Frontal cortex (tissue), 4 donors: Measurements from ENCODE around the gene KIAA1755. TPM values are rescaled to one million over a fixed set of nuclear protein-coding genes. Genes with fewer than 3 reads are reported as not detected.
A peak's percentile ranks its signal among the peaks of the same experiment; 100 is the strongest.

Experiments
- DNase-seq, 2 donors: peaks; one replicate each; pipeline ENCODE4 v3.0.0; 2012; ENCODE audit warnings: low spot score in 2 of 2
- FAIRE-seq: peaks from 2 replicates; lab custom pipeline; 2012; peaks lifted over from hg19 to GRCh38; lab: Jason Lieb, UNC
- total RNA-seq: library from RNA; depleted of rRNA; stranded (reverse); fragments of >200 nt; gene quantifications from one replicate; pipeline ENCODE4 v1.2.3, GENCODE V29; 2014
- donor health status: control.
- donor health status: control.
- donor health status: control.

Gene KIAA1755
- total RNA-seq, 1 donor from 2014 or later, result 1.2 TPM

DNA sequence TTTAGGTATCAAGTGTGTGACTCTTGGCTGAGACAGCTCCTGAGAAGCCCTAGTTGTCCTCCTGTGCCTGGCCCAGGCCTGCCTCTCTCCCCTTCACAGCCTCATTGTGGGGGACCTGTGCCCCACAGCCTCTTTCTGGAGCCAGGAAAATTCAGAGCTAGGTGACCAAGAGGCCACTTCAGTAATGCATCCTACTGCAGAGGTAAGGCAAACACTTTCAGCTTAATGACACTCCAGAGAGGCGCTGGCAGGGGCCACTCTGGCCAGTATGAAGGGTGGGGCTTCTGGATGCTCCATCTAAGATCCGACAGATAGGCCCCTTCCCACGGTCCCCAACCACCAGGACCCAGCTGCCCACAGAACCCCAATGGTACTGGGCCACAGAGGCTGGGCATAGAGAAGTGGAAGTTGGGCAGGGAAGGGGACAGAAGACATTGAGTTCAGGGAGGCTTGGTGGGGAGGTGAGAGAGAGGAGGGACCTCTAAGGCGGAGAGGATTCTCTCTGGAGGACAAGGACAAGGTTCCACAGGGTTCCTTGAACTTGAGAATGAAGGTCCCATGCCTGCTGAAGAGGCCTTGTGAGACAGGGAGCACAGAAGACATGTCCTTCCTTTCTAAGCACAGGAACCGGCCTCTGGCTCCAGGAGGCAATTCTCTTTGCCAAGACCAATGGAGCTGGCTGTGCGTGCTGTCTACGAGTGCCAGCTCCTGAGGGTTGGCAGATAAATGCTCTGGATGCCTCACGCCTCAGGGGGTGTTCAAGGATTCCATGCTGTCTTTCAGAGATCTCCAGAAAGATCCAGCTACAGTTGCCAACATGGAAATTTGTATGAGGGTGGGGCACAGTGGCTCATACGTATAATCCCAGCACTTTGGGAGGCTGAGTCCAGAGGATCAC lies 49.1 kb downstream of the KIAA1755 start:
- no peak for FAIRE-seq
- no peak for DNase-seq

DNA sequence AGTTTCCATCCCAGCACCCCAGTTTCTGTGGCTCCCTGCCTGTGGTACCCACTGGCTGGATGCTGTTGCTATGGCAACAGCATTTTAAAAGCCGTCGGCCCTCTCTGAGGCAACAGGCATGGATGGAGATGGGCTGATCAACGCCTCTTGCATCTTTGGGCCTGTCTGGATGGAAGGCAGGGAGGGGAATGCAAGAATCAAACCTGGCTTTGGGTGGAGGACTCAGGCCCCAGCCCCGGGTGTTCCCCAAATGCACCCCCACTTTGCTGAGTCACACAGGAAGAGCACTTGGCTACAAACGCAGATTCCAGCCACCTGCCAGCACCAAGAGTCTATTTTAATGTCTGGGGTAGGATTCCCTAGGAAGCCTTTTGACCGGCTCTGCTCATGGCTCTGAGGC lies 49.8 kb downstream of the KIAA1755 start:
- no peak for FAIRE-seq
- DNase-seq, result peak in 1 of 2 donors; percentile 44

DNA sequence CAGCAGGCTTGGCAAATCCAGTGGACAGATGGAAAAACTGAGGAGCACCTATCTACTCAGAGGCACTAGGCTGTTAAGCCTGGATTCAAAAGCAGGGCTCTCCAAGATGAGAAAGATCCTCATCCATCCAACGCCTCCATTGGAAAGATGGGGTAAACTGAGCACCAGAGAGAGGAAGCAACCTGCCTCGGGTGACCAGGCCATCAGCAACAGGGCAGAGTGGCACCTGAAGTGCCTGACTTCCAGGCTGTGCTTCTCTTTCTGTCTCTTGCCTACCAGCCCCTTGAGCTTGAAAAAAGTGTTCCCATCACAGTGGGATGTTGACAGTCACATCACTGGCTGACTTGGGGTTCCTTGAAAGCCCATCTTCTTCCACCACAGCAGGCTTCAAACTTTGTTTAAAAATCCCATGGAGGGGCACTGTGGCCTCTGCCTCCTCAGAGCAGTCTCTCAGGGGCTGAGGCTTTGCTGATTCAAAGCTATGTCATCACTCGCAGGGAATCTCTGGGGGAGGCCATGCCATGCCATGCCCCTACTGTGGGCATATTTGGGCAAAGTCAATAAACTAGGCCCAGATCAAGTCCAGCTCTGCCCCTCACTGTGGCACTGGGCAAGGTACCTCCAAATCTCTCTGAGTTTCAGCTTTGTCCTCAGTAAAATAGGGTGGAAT lies 50.7 kb downstream of the KIAA1755 start:
- FAIRE-seq (no peak), DNase-seq (no peak)

DNA sequence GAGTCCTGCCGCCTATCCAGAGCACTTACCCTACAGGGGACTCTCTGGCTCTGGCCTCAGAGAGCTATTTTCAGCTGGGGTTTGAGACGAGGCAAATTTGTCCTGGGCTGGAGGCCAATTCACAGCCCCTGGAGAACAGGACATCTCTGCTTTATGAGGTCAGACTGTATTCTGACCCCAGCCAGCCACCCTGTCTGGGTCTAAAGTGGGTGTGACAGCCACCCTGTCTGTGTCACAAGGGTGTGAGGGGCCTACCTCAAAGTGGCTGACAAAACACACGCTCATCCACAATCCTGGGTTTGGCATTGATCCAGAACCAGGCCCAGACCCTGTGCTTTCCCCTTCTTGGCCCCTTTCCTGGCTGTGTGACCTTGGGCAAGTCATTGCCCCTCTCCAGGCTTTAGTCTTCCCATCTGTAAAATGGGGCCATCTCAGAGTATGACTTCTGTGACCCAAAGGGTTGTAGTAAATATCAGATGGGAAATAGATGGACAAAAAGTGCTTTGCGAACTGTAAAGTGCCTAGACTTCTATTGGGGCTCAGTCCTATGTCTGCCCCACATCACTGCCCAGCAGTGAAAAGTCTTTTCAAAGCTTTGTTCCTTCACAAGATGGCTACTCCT lies 51.4 kb downstream of the KIAA1755 start:
- no peak for DNase-seq
- no peak for FAIRE-seq

DNA sequence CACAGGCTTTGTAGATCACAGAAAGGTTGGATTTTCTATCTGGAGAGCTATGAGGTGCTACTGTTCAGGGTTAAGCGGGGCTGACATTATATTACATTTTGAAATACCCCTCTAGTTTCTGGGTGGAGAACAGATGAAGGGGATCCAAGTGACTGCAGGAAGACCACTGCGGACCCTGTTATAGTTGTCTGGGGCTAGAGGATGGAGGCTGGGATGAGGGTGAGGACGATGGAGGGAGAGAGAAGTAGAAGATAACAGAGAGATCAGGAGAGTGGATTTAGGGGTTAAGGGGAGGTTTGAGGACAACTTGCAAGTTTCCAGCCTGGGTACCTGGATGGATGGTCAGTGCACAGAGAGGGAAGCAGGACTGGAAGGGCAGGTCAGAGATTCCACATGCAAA lies 52.0 kb downstream of the KIAA1755 start:
- DNase-seq (no peak), FAIRE-seq (no peak)

DNA sequence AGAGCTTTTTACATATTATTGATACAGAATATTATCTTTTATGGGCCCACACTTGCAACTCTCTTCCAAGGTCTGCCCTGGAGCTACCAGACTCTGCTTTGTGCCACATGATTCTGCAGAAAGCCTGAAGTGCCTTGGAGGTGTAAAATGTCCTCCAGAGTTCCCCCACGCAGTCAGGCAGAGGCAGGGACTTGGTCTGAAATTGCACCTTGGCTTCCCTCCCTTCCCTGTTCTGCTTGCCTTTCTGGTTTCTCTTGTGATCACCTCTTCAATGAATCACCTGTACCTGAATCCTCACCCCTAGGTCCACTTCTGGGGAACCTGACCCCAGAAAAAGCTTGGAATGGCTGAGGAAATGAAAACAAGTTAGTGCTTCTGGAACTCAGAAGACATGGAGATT lies 52.4 kb downstream of the KIAA1755 start:
- DNase-seq, result no peak
- no peak for FAIRE-seq

DNA sequence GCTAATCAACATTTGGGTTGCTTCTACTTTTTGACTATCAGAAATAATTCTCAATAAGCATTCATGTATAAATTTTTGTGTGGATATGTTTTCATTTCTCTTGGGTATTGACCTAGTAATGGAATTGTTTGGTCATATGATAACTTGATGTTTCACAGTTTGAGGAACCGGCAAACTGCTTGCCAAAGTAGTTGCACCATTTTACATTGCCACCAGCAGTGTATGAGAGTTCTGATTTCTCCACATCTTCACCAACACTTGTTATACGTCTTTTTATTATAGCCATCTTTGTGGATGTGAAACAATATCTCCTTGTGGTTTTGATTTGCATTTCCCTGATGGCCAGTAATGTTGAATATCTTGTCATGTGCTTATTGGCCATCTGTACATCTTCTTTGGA lies 52.9 kb downstream of the KIAA1755 start:
- no peak for DNase-seq

DNA sequence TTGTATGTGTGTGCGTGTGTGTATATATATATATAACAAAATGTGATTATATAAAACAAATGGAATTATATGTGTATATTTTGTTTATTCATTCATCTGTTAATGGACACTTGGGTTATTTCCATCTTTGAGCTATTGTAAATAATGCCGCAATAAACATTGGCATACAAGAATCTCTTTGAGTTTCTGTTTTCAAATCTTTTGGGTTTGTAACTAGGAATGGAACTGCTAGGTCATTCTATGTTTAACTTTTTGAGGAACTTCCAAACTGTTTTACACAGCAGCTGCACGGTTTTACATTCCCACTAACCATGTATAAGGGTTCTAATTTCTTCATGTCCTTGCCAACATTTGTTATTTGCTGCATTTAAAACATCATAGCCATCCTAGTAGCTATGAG lies 55.5 kb downstream of the KIAA1755 start:
- DNase-seq (no peak), FAIRE-seq (no peak)

More for the DNA sequence above, 52.9 kb downstream of the KIAA1755 start:
- no peak for FAIRE-seq

DNA sequence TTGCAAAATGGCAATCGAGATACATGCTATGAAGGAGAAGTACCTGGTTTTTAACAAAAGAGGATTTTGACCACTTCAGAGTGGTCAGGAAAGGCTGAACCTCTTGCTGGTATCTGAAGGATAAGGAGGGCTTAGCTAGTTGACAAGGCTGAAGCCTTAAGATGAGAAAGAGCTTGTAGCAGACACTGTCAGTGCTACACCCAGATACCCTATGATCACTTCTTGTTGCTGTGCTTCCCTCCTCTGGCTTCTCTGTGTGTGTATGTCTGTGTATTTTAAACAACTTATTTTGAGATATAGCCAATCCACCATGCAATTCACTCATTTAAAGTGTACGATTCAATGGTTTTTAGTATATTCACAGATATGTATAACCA lies 56.6 kb downstream of the KIAA1755 start:
- FAIRE-seq (no peak), DNase-seq (no peak)

DNA sequence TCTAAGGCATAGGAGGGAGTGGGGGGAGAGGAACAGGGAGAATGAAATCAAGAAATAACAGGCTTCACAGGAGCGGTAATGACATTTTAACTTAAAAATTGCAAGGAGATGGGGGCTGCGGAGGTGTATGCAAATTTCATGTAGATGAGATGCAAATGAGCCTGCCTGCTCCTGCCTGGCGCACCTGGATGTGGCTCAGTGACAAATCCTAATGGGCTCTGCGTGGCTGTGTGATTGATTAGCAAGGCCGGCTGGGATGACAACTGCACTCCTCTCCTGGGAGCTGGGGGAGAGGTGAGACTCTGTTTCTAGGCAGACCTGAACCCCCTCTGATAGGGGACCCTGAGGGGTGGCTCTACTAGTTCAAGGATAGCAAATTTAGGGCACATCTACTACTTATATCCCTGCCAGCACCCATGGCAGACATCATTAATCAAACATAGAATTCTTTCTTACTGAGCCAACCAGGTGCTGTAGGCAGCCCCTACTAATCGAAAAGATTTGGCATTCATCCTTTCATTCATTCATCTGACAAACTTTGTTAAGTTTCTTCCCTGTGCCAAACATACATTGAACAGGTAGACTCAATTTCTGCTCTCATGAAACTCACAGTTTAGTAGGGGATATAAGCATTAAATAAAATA lies 57.1 kb downstream of the KIAA1755 start:
- no peak for FAIRE-seq
- no peak for DNase-seq

DNA sequence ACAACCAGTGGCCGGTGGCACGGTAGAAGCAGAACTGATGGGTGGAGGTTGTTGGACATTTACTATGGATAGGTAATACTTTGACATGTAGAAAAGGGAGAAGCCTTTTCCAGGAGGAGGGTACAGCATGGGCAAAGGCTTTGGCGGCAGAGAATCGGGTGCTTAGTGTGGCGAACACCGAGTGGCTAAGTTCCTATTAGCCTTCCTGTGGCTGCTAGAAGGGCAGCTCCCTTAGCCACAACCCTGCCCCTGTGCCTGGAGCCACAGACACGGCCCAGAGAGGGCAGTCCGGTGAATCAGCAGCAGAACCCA lies 57.6 kb downstream of the KIAA1755 start:
- DNase-seq, result peak in 1 of 2 donors; percentile 16
- FAIRE-seq, result no peak

DNA sequence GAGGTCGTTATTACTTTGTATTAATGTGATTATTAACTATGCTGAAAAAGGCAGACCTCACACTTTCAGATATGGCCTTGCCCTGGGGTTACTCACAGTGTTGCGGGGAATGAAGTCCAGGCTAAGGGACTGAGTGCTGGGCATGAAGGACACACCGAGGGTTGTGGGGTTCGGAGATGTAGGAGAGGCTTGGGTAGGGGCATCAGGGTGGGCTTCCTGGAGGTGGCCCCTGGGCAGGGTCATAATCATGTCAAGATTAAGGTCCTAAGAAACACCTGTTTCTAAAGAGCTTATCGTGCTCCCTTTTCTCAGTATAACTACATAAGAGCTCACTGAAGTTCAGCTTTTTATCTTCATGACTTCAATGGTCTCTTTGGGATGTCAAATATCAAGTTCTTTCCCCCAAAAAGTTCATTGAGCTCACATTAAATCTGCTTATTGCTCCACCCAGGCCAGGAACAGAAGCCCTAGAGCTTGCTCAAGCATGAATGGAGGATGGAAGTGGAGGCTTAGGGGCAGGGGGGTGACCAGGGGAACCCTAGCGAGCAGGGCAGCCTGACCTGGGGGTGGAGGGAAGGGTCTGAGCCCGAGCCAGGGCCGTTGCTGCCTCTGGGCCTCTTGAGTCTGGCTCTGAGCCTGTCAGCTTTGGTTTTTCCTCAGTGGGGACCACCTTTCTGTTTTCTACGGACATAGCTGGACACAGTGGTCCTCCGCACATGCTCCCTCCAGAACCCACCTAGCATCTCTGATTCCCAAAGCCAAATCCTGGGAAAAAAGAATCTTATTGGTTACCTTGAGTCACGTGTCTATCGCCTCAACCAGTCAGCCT lies 58.2 kb downstream of the KIAA1755 start:
- DNase-seq, result no peak
- FAIRE-seq, result no peak

DNA sequence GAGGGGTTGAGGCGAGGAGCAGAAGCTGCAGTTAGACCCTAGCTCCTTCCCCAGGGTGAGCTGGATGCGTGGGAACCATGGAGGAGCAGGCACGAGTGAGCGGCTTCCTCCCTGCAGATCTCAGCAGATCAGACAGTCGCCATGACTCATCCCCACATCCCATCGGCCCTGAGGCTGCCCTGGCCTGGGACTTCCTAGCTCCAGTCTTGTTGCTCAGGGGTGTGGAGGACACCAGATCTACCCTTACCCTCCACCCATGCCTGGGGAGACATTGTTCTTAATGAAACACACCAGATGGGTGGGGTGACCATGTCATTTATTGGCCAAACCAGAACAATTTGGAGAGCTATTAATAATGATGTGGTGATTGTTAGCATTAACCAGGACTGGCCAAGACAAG lies 59.2 kb downstream of the KIAA1755 start:
- DNase-seq (no peak), FAIRE-seq (no peak)

DNA sequence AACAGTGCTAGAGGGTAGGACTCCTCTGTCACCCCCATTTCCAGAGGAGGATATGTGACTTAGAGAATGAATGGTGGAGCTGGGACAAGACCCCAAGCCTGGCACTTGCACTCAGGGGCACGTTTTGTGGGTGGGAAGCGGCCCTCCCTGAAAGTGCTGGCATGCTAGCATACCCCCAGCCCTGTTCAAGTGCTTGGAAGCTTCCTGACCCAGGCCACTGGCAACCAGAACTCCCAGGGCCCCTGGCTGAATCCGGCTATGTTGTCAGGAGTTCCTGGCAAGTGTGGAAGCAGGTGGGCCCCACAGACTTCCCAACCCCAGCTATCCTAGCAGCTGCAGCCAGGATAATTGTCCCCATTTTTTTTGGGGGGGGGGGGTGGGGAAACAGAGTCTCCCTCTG lies 59.9 kb downstream of the KIAA1755 start:
- no peak for FAIRE-seq
- no peak for DNase-seq

DNA sequence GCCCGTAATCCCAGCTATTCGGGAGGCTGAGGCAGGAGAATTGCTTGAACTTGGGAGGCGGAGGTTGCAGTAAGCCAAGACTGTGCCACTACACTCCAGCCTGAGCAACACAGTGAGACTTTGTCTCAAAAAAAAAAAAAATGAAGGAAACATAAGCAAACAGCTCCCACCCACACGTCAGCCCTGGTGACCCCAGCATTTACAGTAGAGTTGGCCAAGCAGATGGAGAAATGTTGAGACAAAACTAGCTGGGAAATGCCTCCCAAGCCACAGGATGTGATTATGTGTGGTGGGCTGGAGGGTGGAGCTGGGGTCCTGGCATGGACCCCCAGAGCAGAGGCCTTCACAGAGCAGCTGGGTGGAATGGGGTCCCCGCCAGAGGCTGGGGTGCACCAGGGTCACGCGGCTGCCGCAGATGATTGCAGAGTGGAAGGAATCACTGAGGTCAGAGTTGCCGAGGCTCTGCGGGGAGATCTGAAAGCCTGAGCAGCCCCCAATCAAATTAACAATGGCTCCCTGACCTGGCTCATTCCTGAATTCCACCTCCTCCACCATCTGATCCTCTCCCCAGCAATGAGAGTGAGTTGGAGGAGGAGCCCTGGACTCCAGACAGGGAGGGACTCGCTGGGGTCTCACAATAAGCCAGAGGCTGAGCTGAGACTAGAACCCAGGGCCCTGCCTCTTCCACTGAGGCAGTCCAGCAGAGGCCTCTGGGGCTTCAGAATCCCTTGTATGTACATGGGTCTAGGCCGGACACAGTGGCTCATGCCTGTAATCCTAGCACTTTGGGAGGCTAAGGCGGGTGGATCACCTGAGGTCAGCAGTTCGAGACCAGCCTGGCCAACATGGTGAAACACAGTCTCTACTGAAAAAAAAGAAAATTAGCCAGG lies 60.8 kb downstream of the KIAA1755 start:
- DNase-seq, result no peak
- FAIRE-seq, result no peak

DNA sequence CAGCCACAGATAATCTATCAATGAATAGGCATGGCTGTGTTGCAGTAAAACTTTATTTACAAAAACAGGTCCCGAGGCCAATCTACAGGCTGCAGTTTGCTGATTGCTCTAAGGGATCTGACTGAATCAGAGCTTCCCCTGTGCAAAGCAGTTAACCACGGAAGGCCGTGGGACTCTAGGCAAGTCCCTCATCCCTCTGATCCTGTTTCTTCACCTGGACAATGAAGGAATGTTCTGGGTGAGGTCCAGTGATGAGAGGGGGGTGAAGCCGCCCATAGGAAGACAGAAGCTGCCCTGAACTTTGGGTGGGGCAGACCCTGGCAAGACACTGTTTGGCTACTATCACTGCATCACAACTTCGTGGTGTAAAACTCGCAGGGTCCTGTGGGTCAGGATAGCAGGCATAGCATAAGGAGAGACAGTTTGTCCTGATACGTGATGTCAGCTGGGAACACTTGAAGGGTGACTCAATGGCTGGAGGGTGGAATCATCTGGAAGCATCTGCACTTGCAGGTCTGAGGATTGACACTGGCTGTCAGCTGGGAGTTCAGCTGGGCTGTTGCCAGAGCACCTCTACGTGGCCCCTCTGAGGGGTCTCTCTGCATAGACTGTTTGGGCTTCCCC lies 62.2 kb downstream of the KIAA1755 start:
- FAIRE-seq (no peak), DNase-seq (no peak)

DNA sequence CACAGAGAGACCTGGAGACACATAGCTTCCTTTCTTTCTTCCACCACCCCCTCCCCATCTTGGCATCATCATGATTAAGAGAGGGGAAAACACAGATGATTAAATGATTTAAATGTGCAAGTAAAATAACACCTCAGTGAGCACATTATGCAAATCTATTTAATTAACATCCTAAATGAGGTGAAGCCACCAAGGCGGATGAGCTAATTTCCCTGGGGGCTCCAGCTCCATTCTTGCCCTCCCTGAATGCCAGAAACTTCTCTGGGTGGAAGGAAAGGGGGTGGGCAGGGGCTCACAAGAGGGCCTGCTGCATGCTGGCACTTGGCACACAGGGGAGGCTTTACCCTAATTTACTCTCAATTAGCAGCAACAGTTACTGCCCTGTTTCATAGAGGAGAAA lies 62.9 kb downstream of the KIAA1755 start:
- FAIRE-seq (no peak), DNase-seq (no peak)

DNA sequence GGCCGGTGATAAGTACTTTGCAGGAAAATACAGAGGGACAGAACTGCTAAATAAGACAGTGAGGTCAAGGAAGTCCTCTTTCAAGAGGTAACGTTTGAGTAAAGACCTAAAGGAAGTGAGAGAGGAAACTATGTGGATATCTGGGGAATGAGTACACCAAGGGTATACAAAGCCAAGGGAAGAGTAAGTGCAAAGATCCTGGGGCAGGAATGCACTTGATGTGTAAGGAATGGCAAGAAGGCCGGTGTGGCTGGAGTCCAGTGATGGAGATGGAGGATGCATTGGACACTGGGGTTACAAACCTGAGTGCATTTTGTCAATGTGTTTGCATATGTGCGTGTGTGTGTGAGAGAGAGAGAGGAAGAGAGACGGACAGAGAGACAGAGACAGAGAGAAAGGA lies 63.3 kb downstream of the KIAA1755 start:
- no peak for FAIRE-seq
- DNase-seq, result no peak
